ENCODE results near the gene SH2B3.

The SH2B3 gene

GRCh38 chr12:111450676-111451075 lies 45.0 kb downstream of the SH2B3 start:
- ChIA-PET CTCF (interaction anchor here (1.8 to 2.8 kb wide), 2 partner anchors 52 to 54 kb away, joined by 14 to 37 read pairs; no protein-coding TSS in a partner anchor), POLR2A (no interaction called here)
- DNase-seq (ENCODE audit: extremely low spot score): no peak
- no peak for TF ChIP-seq HDGF (IDR thresholded peaks at IDR 0.05; ENCODE audit: borderline replicate concordance)
- TF ChIP-seq SP1 (IDR thresholded peaks at IDR 0.05): no peak
- TF ChIP-seq ARNT (IDR thresholded peaks at IDR 0.05): no peak
- no peak for TF ChIP-seq SUZ12 (IDR thresholded peaks at IDR 0.05)
- no peak for TF ChIP-seq FOXM1 (IDR thresholded peaks at IDR 0.05; ENCODE audit: borderline replicate concordance)
- no peak for TF ChIP-seq FOXK2 (IDR thresholded peaks at IDR 0.05)
- TF ChIP-seq LEF1 (IDR thresholded peaks at IDR 0.05; ENCODE audit: borderline replicate concordance): no peak
- TF ChIP-seq CTBP1 (IDR thresholded peaks at IDR 0.05; ENCODE audit: borderline replicate concordance): no peak
- TF ChIP-seq FOXA1 (IDR thresholded peaks at IDR 0.05): no peak

- TF ChIP-seq ELF4 (IDR thresholded peaks at IDR 0.05): no peak
- TF ChIP-seq FOXM1 (IDR thresholded peaks at IDR 0.05; ENCODE audit: borderline replicate concordance): no peak
- TF ChIP-seq FOXK2 (IDR thresholded peaks at IDR 0.05): no peak
- no peak for TF ChIP-seq NFRKB (IDR thresholded peaks at IDR 0.05)
- TF ChIP-seq PKNOX1 (IDR thresholded peaks at IDR 0.05): no peak
- no peak for TF ChIP-seq ZNF384 (IDR thresholded peaks at IDR 0.05)
- no peak for TF ChIP-seq LEF1 (IDR thresholded peaks at IDR 0.05; ENCODE audit: borderline replicate concordance)
- no peak for TF ChIP-seq FOXA1 (IDR thresholded peaks at IDR 0.05)
- TF ChIP-seq TARDBP (IDR thresholded peaks at IDR 0.05): no peak
- no peak for TF ChIP-seq SP1 (IDR thresholded peaks at IDR 0.05)
- TF ChIP-seq ARNT (IDR thresholded peaks at IDR 0.05): no peak
- no peak for TF ChIP-seq L3MBTL2 (conservative IDR thresholded peaks at IDR 0.05)
- TF ChIP-seq HDGF (IDR thresholded peaks at IDR 0.05; ENCODE audit: borderline replicate concordance): no peak
- no peak for TF ChIP-seq CTBP1 (IDR thresholded peaks at IDR 0.05; ENCODE audit: borderline replicate concordance)
- TF ChIP-seq SUZ12 (IDR thresholded peaks at IDR 0.05): no peak
- no peak for TF ChIP-seq BHLHE40 (IDR thresholded peaks at IDR 0.05; ENCODE audit: borderline replicate concordance)
- POLR2A ChIA-PET: interaction anchor here (1.0 kb wide), 2 partner anchors 52 to 234 kb away, joined by 3 read pairs; no protein-coding TSS in a partner anchor
- DNase-seq (ENCODE audit: extremely low spot score): no peak
- CTCF ChIA-PET: interaction anchor here (0.8 to 2.8 kb wide), 12 partner anchors 8 to 221 kb away, joined by 3 to 37 read pairs (median 5); no protein-coding TSS in a partner anchor
These were observed 45.5 kb downstream of the SH2B3 start for GRCh38 chr12:111451232-111451631.

GRCh38 chr12:111451649-111452129 lies 46.0 kb downstream of the SH2B3 start:
- ChIA-PET POLR2A (interaction anchor here (1.0 to 1.2 kb wide), 3 partner anchors 8 to 234 kb away, joined by 3 read pairs; no protein-coding TSS in a partner anchor), CTCF (interaction anchor here (0.6 to 2.8 kb wide), 19 partner anchors 8 to 554 kb away, joined by 3 to 37 read pairs (median 4); partner anchors contain the start of gene PHETA1)
- peak; percentile 52 for DNase-seq (ENCODE audit: extremely low spot score)
- TF ChIP-seq CTBP1 (IDR thresholded peaks at IDR 0.05; ENCODE audit: borderline replicate concordance) (no peak), PKNOX1 (IDR thresholded peaks at IDR 0.05) (no peak), FOXM1 (IDR thresholded peaks at IDR 0.05; ENCODE audit: borderline replicate concordance) (no peak), ZNF384 (IDR thresholded peaks at IDR 0.05) (no peak), TARDBP (IDR thresholded peaks at IDR 0.05) (no peak), ELF4 (IDR thresholded peaks at IDR 0.05) (no peak), FOXA1 (IDR thresholded peaks at IDR 0.05) (no peak), SUZ12 (IDR thresholded peaks at IDR 0.05) (no peak), SP1 (IDR thresholded peaks at IDR 0.05) (no peak), ARNT (IDR thresholded peaks at IDR 0.05) (no peak), NFRKB (IDR thresholded peaks at IDR 0.05) (no peak), FOXK2 (IDR thresholded peaks at IDR 0.05) (no peak), LEF1 (IDR thresholded peaks at IDR 0.05; ENCODE audit: borderline replicate concordance) (no peak), BHLHE40 (IDR thresholded peaks at IDR 0.05; ENCODE audit: borderline replicate concordance) (no peak), HDGF (IDR thresholded peaks at IDR 0.05; ENCODE audit: borderline replicate concordance) (no peak)

- POLR2A ChIA-PET: no interaction called here
- CTCF ChIA-PET: interaction anchor here (1.5 to 2.8 kb wide), 2 partner anchors 56 to 57 kb away, joined by 4 to 37 read pairs; no protein-coding TSS in a partner anchor
- no peak for DNase-seq (ENCODE audit: extremely low spot score)
- TF ChIP-seq L3MBTL2 (conservative IDR thresholded peaks at IDR 0.05) (no peak), LEF1 (IDR thresholded peaks at IDR 0.05; ENCODE audit: borderline replicate concordance) (no peak), BHLHE40 (IDR thresholded peaks at IDR 0.05; ENCODE audit: borderline replicate concordance) (no peak), SP1 (IDR thresholded peaks at IDR 0.05) (no peak), ELF4 (IDR thresholded peaks at IDR 0.05) (no peak), NFRKB (IDR thresholded peaks at IDR 0.05) (no peak), FOXM1 (IDR thresholded peaks at IDR 0.05; ENCODE audit: borderline replicate concordance) (no peak), SUZ12 (IDR thresholded peaks at IDR 0.05) (no peak), TARDBP (IDR thresholded peaks at IDR 0.05) (no peak), FOXK2 (IDR thresholded peaks at IDR 0.05) (no peak), ARNT (IDR thresholded peaks at IDR 0.05) (no peak), HDGF (IDR thresholded peaks at IDR 0.05; ENCODE audit: borderline replicate concordance) (no peak), CTBP1 (IDR thresholded peaks at IDR 0.05; ENCODE audit: borderline replicate concordance) (no peak)
These were observed 47.6 kb downstream of the SH2B3 start for GRCh38 chr12:111453071-111453989.

- CTCF ChIA-PET: interaction anchor here (1.5 kb wide), 1 partner anchor 57 kb away, joined by 4 read pairs; no protein-coding TSS in a partner anchor
- TF ChIP-seq FOXA1 (IDR thresholded peaks at IDR 0.05): no peak
- POLR2A ChIA-PET: no interaction called here
- no peak for DNase-seq (ENCODE audit: extremely low spot score)
These were observed 48.6 kb downstream of the SH2B3 start for GRCh38 chr12:111454311-111454710.

Data from HEK293T (cell line).